Measurements from ENCODE around the gene ENO4. TPM values are rescaled to one million over a fixed set of nuclear protein-coding genes. Genes with fewer than 3 reads are reported as not detected.

Gene ENO4
- polyA plus RNA-seq, 3 donors = not detected

DNA sequence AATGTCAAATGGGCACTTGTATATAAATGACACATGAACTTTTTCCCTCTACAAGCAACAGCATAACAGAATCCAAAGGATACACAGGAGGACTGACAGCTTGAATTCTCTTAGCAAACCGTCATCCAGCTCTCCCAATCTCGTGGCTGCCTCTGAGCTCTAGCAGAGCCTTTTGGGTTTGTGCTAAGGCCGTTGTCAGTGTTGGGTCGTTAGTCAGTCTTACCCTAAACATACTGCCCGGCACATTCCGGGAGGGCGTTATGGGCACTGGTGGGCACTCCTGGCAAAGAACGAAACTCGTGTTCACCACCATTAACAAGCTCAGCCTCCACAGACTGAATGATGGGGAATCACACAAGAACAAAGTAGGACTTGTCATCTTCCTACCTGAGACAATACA lies 19.6 kb upstream of the ENO4 start:
- Mint-ChIP-seq H3K9me3 (peaks cover 0 to 3% (median 0%) of the 10 kb centered on the region in 7 donors), H3K27me3 (ENCODE audit: low read depth in 3 of 3) (peaks cover 4 to 11% (median 6%) of the 10 kb centered on the region in 3 donors), H3K4me3 (no peak overlapping the region), H3K4me1 (no peaks in the 10 kb centered on the region), H3K36me3 (no peaks in the 10 kb centered on the region), H3K27ac (no peak overlapping the region)
- H3K27me3 ChIP-seq (ENCODE audit: control insufficient read depth in 2 of 2, insufficient read depth in 2 of 2, low read length in 2 of 2) = no peaks in the 10 kb centered on the region
- no peak overlapping the region for H3K4me2 ChIP-seq (replicated peaks; ENCODE audit: extremely low read depth, low read length, poor library complexity, severe bottlenecking)
- no peaks in the 10 kb centered on the region for H3K36me3 ChIP-seq (replicated peaks in 1 of 2; ENCODE audit: control insufficient read depth in 1 of 2, insufficient read depth in 2 of 2, low read length in 2 of 2)
- H4K20me1 ChIP-seq (ENCODE audit: insufficient read depth, low read length) = no peaks in the 10 kb centered on the region
- DNase-seq = no peak
- H2AFZ ChIP-seq (ENCODE audit: insufficient read depth, low read depth, low read length, poor library complexity, severe bottlenecking) = no peak overlapping the region
- TF ChIP-seq CTCF (IDR thresholded peaks at IDR 0.05) = no peak
- no peaks in the 10 kb centered on the region for H3K9me3 ChIP-seq (replicated peaks in 1 of 2; ENCODE audit: control insufficient read depth in 1 of 2, insufficient read depth in 1 of 2, low read length in 2 of 2)
- no peak overlapping the region for H3K4me3 ChIP-seq (replicated peaks in 1 of 3; ENCODE audit: low read depth in 2 of 3, low read length in 3 of 3)
- no peaks in the 10 kb centered on the region for H3K79me2 ChIP-seq (ENCODE audit: insufficient read depth, low read length)
- H3K27ac ChIP-seq (ENCODE audit: low read depth in 1 of 2, low read length in 2 of 2) = no peak overlapping the region
- H3K9ac ChIP-seq (ENCODE audit: insufficient read depth, low read length, poor library complexity, severe bottlenecking) = no peak overlapping the region
- WGBS (ENCODE audit: insufficient coverage) = 90% methylated on average over 8 of the region's 9 CpGs
- intact Hi-C loops (cut with micrococcal nuclease) = no loop called here
- no peaks in the 10 kb centered on the region for H3K4me1 ChIP-seq (ENCODE audit: control insufficient read depth in 1 of 2, insufficient read depth in 2 of 2, low read length in 2 of 2)

DNA sequence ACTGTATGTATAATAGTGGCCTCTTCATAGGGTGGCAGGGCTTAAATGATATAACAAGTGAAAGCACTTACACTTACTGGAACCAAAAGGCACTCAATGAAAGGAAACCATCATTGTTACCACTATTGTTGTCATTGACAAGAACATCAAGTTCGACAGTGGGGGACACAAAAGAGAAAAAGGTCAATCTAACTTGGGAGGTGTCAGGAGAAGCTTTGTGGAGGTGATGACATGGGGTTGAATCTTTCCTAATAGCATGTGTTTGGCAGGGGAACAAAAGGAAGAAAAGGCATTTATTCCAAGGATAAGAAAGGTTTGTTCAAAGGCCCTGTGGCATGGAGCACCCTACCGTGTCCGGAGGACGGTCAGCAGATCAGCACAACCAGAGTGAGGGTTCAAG lies 18.2 kb upstream of the ENO4 start:
- Histone ChIP-seq H2AFZ (ENCODE audit: insufficient read depth, low read depth, low read length, poor library complexity, severe bottlenecking) (no peak overlapping the region), H3K4me3 (replicated peaks in 1 of 3; ENCODE audit: low read depth in 2 of 3, low read length in 3 of 3) (no peak overlapping the region), H3K9ac (ENCODE audit: insufficient read depth, low read length, poor library complexity, severe bottlenecking) (no peak overlapping the region), H3K79me2 (ENCODE audit: insufficient read depth, low read length) (no peaks in the 10 kb centered on the region), H3K4me1 (ENCODE audit: control insufficient read depth in 1 of 2, insufficient read depth in 2 of 2, low read length in 2 of 2) (no peaks in the 10 kb centered on the region), H3K27ac (ENCODE audit: low read depth in 1 of 2, low read length in 2 of 2) (no peak overlapping the region), H4K20me1 (ENCODE audit: insufficient read depth, low read length) (no peaks in the 10 kb centered on the region), H3K9me3 (replicated peaks in 1 of 2; ENCODE audit: control insufficient read depth in 1 of 2, insufficient read depth in 1 of 2, low read length in 2 of 2) (no peaks in the 10 kb centered on the region), H3K27me3 (ENCODE audit: control insufficient read depth in 2 of 2, insufficient read depth in 2 of 2, low read length in 2 of 2) (peaks cover 0 to 3% of the 10 kb centered on the region in 2 donors), H3K36me3 (replicated peaks in 1 of 2; ENCODE audit: control insufficient read depth in 1 of 2, insufficient read depth in 2 of 2, low read length in 2 of 2) (no peaks in the 10 kb centered on the region), H3K4me2 (replicated peaks; ENCODE audit: extremely low read depth, low read length, poor library complexity, severe bottlenecking) (no peak overlapping the region)
- Mint-ChIP-seq H3K9me3 (peaks cover 0 to 3% (median 0%) of the 10 kb centered on the region in 7 donors), H3K4me3 (no peak overlapping the region), H3K27me3 (ENCODE audit: low read depth in 3 of 3) (peaks cover 4 to 10% (median 4%) of the 10 kb centered on the region in 3 donors), H3K27ac (no peak overlapping the region), H3K4me1 (no peaks in the 10 kb centered on the region), H3K36me3 (no peaks in the 10 kb centered on the region)
- TF ChIP-seq CTCF (IDR thresholded peaks at IDR 0.05) = no peak
- intact Hi-C loops (cut with micrococcal nuclease) = no loop called here
- 100% methylated on average over 3 of the region's 4 CpGs for WGBS (ENCODE audit: insufficient coverage)
- no peak for DNase-seq
